GM23338 (cell line): Measurements from ENCODE around the gene LRRIQ3. TPM values are rescaled to one million over a fixed set of nuclear protein-coding genes. Genes with fewer than 3 reads are reported as not detected.

ENCODE experiments used
- ATAC-seq: fragments of 200-7000 bp; cut with Tn5 transposase; 3 replicates; pipeline ENCODE4 v1.9.1; 2020
- DNase-seq: peaks from one replicate; pipeline ENCODE4 v3.0.0-alpha.2; 2015; ENCODE audit warnings: low spot score
- H2AFZ ChIP-seq: fragments of 200-600 bp; sonication (generic); 2 replicates; pipeline ENCODE4 v1.8.0; 2016; ENCODE audit warnings: antibody characterized with exemption, mild to moderate bottlenecking, moderate library complexity
- H3F3A ChIP-seq: fragments of 200-600 bp; sonication (generic); replicated peaks from 2 replicates; pipeline ENCODE4 v1.8.0; 2017; ENCODE audit warnings: antibody characterized with exemption, mixed run types, low read depth
- H3K27ac ChIP-seq: fragments of 200-600 bp; sonication (generic); 2 replicates; pipeline ENCODE4 v1.6.1; 2016; ENCODE audit warnings: low read depth
- H3K27me3 ChIP-seq: fragments of 200-600 bp; sonication (generic); 2 replicates; pipeline ENCODE4 v1.8.0; 2016; ENCODE audit warnings: mild to moderate bottlenecking, mixed run types, moderate library complexity; ENCODE audit not compliant: insufficient read depth
- H3K36me3 ChIP-seq: fragments of 200-600 bp; sonication (generic); 2 replicates; pipeline ENCODE4 v1.8.0; 2016; ENCODE audit warnings: mild to moderate bottlenecking; ENCODE audit not compliant: insufficient read depth
- H3K4me1 ChIP-seq: fragments of 200-600 bp; sonication (generic); 2 replicates; pipeline ENCODE4 v1.8.0; 2016; ENCODE audit warnings: mild to moderate bottlenecking, moderate library complexity; ENCODE audit not compliant: insufficient read depth
- H3K4me2 ChIP-seq: fragments of 200-600 bp; sonication (generic); 2 replicates; pipeline ENCODE4 v1.7.1; 2017; ENCODE audit warnings: mixed run types
- H3K4me3 ChIP-seq: fragments of 200-600 bp; sonication (generic); 2 replicates; pipeline ENCODE4 v1.6.1; 2016; ENCODE audit warnings: mixed run types
- H3K79me2 ChIP-seq: fragments of 200-600 bp; sonication (generic); replicated peaks from 2 replicates; pipeline ENCODE4 v1.8.0; 2017; ENCODE audit warnings: mild to moderate bottlenecking; ENCODE audit not compliant: insufficient read depth
- H3K9me2 ChIP-seq: fragments of 200-600 bp; sonication (generic); 2 replicates; pipeline ENCODE4 v1.8.0; 2017; ENCODE audit not compliant: insufficient read depth
- H4K20me1 ChIP-seq: fragments of 200-600 bp; sonication (generic); replicated peaks from 2 replicates; pipeline ENCODE4 v1.8.0; 2017; ENCODE audit warnings: mild to moderate bottlenecking; ENCODE audit not compliant: insufficient read depth
- H3K27ac Mint-ChIP-seq: 2 replicates; pipeline ENCODE4 v1.8.0; 2020; ENCODE audit warnings: inconsistent platforms, mild to moderate bottlenecking, moderate library complexity, mixed read lengths
- H3K27me3 Mint-ChIP-seq: 3 replicates; pipeline ENCODE4 v1.8.0; 2022; ENCODE audit warnings: low read depth, mild to moderate bottlenecking, moderate library complexity, mixed read lengths, inconsistent platforms; ENCODE audit not compliant: insufficient read depth, poor library complexity
- H3K36me3 Mint-ChIP-seq: 3 replicates; pipeline ENCODE4 v1.8.0; 2021; ENCODE audit warnings: low read depth, mild to moderate bottlenecking, inconsistent platforms, moderate library complexity, mixed read lengths
- H3K4me1 Mint-ChIP-seq: 3 replicates; pipeline ENCODE4 v1.8.0; 2020; ENCODE audit warnings: mild to moderate bottlenecking, inconsistent platforms, mixed read lengths
- H3K4me3 Mint-ChIP-seq: 3 replicates; pipeline ENCODE4 v1.8.0; 2021; ENCODE audit warnings: moderate library complexity, mild to moderate bottlenecking, inconsistent platforms, mixed read lengths
- H3K9me3 Mint-ChIP-seq: 3 replicates; pipeline ENCODE4 v1.8.0; 2020; ENCODE audit warnings: moderate library complexity, mild to moderate bottlenecking, inconsistent platforms, mixed read lengths
- EZH2phosphoT487 ChIP-seq: fragments of 200-600 bp; sonication (generic); IDR thresholded peaks from one replicate; pipeline ENCODE4 v1.8.1; 2018; ENCODE audit warnings: antibody characterized with exemption; ENCODE audit not compliant: unreplicated experiment
- POLR2AphosphoS5 ChIP-seq: IDR thresholded peaks from 2 replicates; pipeline ENCODE4 v1.6.1; 2016; ENCODE audit warnings: antibody characterized with exemption, low read depth
- polyA plus RNA-seq: library from polyadenylated mRNA; unstranded; fragments of >200 nt; fragmentation: Nextera tagmentation; extraction: Ambion mirVana; gene quantifications from 2 replicates; pipeline ENCODE4 v1.2.1, GENCODE V29; 2016
- total RNA-seq: library from RNA; depleted of rRNA; stranded (reverse); fragments of >200 nt; shearing (Covaris generic); gene quantifications from 2 replicates; pipeline ENCODE4 v1.2.3, GENCODE V29; 2014
- TF ChIP-seq, protein P1 (sequence below): IDR thresholded peaks from 2 replicates; pipeline ENCODE4 v1.6.1; 2016; ENCODE audit warnings: antibody characterized with exemption
- TF ChIP-seq, protein P2 (sequence below): IDR thresholded peaks from one replicate; pipeline ENCODE4 v1.6.1; 2018; ENCODE audit warnings: antibody characterized with exemption; ENCODE audit not compliant: unreplicated experiment
- TF ChIP-seq, protein P3 (sequence below), 2 experiments: fragments of 200-600 bp in 1 of 2; sonication (generic) in 1 of 2; conservative IDR thresholded peaks; 2 replicates each; pipeline versions ENCODE4 v1.5.1 to v1.6.1; 2016 to 2017; ENCODE audit warnings: antibody characterized with exemption in 2 of 2, low read depth in 2 of 2, mild to moderate bottlenecking in 2 of 2, moderate library complexity in 1 of 2
- TF ChIP-seq, protein P4 (sequence below): fragments of 250-450 bp; sonication (Bioruptor Pico); IDR thresholded peaks from 2 replicates; pipeline ENCODE4 v1.5.0; 2020; ENCODE audit warnings: mild to moderate bottlenecking, moderate library complexity

LRRIQ3 gene
- total and polyA plus RNA-seq, 2 experiments from 2014 or later: 0.21 to 0.36 TPM

DNA sequence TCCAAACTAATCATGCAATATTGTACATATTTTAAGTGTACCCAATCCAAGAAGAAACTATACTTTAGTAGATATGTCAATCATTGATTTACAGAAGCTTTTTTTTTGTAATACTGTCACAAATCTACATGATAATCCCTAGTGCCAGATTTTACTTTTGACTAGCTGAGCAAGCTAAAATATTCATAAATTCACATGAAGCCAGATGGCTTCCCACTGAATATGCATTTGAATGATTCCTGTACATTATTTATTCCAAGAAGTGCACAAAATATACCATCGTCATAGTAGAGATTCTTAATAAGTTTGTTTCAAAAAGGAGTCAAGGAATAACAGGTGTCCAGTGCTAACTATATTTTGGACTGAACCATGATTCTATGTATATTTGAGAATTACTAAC, 17.3 kb upstream of the LRRIQ3 start (continued):
- TF ChIP-seq, protein P1, sequence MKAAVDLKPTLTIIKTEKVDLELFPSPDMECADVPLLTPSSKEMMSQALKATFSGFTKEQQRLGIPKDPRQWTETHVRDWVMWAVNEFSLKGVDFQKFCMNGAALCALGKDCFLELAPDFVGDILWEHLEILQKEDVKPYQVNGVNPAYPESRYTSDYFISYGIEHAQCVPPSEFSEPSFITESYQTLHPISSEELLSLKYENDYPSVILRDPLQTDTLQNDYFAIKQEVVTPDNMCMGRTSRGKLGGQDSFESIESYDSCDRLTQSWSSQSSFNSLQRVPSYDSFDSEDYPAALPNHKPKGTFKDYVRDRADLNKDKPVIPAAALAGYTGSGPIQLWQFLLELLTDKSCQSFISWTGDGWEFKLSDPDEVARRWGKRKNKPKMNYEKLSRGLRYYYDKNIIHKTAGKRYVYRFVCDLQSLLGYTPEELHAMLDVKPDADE: no peak
- TF ChIP-seq, protein P2, sequence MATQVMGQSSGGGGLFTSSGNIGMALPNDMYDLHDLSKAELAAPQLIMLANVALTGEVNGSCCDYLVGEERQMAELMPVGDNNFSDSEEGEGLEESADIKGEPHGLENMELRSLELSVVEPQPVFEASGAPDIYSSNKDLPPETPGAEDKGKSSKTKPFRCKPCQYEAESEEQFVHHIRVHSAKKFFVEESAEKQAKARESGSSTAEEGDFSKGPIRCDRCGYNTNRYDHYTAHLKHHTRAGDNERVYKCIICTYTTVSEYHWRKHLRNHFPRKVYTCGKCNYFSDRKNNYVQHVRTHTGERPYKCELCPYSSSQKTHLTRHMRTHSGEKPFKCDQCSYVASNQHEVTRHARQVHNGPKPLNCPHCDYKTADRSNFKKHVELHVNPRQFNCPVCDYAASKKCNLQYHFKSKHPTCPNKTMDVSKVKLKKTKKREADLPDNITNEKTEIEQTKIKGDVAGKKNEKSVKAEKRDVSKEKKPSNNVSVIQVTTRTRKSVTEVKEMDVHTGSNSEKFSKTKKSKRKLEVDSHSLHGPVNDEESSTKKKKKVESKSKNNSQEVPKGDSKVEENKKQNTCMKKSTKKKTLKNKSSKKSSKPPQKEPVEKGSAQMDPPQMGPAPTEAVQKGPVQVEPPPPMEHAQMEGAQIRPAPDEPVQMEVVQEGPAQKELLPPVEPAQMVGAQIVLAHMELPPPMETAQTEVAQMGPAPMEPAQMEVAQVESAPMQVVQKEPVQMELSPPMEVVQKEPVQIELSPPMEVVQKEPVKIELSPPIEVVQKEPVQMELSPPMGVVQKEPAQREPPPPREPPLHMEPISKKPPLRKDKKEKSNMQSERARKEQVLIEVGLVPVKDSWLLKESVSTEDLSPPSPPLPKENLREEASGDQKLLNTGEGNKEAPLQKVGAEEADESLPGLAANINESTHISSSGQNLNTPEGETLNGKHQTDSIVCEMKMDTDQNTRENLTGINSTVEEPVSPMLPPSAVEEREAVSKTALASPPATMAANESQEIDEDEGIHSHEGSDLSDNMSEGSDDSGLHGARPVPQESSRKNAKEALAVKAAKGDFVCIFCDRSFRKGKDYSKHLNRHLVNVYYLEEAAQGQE: no peak
- TF ChIP-seq, protein P3, sequence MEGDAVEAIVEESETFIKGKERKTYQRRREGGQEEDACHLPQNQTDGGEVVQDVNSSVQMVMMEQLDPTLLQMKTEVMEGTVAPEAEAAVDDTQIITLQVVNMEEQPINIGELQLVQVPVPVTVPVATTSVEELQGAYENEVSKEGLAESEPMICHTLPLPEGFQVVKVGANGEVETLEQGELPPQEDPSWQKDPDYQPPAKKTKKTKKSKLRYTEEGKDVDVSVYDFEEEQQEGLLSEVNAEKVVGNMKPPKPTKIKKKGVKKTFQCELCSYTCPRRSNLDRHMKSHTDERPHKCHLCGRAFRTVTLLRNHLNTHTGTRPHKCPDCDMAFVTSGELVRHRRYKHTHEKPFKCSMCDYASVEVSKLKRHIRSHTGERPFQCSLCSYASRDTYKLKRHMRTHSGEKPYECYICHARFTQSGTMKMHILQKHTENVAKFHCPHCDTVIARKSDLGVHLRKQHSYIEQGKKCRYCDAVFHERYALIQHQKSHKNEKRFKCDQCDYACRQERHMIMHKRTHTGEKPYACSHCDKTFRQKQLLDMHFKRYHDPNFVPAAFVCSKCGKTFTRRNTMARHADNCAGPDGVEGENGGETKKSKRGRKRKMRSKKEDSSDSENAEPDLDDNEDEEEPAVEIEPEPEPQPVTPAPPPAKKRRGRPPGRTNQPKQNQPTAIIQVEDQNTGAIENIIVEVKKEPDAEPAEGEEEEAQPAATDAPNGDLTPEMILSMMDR (conservative IDR thresholded peaks at IDR 0.05; ENCODE audit: low read depth in 2 of 2): no peak

DNA sequence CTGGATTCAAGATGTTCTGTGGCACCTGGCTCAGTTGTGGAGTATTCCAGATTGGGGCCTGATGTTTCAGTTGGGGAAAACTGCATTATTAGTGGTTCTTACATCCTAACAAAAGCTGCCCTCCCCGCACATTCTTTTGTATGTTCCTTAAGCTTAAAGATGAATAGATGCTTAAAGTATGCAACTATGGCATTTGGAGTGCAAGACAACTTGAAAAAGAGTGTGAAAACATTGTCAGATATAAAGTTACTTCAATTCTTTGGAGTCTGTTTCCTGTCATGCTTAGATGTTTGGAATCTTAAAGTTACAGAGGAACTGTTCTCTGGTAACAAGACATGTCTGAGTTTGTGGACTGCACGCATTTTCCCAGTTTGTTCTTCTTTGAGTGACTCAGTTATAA, 7.3 kb upstream of the LRRIQ3 start:
- Histone ChIP-seq H3K27ac (no peak overlapping the region), H3K9me2 (no peaks in the 10 kb centered on the region), H3K79me2 (no peaks in the 10 kb centered on the region), H3K4me3 (no peak overlapping the region), H3K4me2 (no peak overlapping the region), H3K36me3 (no peaks in the 10 kb centered on the region), H3K4me1 (no peaks in the 10 kb centered on the region), H2AFZ (no peak overlapping the region), H4K20me1 (no peaks in the 10 kb centered on the region), H3K27me3 (no peaks in the 10 kb centered on the region), H3F3A (no peaks in the 10 kb centered on the region)
- peaks cover 3% of the 10 kb centered on the region; the same call in 2 of the 3 replicates for H3K4me1 Mint-ChIP-seq
- H3K27me3 Mint-ChIP-seq: no peaks in the 10 kb centered on the region
- DNase-seq: peak; percentile 1
- ATAC-seq: no peak
- TF ChIP-seq, protein P3 (conservative IDR thresholded peaks at IDR 0.05; ENCODE audit: low read depth in 2 of 2): no peak
- TF ChIP-seq, protein P4, sequence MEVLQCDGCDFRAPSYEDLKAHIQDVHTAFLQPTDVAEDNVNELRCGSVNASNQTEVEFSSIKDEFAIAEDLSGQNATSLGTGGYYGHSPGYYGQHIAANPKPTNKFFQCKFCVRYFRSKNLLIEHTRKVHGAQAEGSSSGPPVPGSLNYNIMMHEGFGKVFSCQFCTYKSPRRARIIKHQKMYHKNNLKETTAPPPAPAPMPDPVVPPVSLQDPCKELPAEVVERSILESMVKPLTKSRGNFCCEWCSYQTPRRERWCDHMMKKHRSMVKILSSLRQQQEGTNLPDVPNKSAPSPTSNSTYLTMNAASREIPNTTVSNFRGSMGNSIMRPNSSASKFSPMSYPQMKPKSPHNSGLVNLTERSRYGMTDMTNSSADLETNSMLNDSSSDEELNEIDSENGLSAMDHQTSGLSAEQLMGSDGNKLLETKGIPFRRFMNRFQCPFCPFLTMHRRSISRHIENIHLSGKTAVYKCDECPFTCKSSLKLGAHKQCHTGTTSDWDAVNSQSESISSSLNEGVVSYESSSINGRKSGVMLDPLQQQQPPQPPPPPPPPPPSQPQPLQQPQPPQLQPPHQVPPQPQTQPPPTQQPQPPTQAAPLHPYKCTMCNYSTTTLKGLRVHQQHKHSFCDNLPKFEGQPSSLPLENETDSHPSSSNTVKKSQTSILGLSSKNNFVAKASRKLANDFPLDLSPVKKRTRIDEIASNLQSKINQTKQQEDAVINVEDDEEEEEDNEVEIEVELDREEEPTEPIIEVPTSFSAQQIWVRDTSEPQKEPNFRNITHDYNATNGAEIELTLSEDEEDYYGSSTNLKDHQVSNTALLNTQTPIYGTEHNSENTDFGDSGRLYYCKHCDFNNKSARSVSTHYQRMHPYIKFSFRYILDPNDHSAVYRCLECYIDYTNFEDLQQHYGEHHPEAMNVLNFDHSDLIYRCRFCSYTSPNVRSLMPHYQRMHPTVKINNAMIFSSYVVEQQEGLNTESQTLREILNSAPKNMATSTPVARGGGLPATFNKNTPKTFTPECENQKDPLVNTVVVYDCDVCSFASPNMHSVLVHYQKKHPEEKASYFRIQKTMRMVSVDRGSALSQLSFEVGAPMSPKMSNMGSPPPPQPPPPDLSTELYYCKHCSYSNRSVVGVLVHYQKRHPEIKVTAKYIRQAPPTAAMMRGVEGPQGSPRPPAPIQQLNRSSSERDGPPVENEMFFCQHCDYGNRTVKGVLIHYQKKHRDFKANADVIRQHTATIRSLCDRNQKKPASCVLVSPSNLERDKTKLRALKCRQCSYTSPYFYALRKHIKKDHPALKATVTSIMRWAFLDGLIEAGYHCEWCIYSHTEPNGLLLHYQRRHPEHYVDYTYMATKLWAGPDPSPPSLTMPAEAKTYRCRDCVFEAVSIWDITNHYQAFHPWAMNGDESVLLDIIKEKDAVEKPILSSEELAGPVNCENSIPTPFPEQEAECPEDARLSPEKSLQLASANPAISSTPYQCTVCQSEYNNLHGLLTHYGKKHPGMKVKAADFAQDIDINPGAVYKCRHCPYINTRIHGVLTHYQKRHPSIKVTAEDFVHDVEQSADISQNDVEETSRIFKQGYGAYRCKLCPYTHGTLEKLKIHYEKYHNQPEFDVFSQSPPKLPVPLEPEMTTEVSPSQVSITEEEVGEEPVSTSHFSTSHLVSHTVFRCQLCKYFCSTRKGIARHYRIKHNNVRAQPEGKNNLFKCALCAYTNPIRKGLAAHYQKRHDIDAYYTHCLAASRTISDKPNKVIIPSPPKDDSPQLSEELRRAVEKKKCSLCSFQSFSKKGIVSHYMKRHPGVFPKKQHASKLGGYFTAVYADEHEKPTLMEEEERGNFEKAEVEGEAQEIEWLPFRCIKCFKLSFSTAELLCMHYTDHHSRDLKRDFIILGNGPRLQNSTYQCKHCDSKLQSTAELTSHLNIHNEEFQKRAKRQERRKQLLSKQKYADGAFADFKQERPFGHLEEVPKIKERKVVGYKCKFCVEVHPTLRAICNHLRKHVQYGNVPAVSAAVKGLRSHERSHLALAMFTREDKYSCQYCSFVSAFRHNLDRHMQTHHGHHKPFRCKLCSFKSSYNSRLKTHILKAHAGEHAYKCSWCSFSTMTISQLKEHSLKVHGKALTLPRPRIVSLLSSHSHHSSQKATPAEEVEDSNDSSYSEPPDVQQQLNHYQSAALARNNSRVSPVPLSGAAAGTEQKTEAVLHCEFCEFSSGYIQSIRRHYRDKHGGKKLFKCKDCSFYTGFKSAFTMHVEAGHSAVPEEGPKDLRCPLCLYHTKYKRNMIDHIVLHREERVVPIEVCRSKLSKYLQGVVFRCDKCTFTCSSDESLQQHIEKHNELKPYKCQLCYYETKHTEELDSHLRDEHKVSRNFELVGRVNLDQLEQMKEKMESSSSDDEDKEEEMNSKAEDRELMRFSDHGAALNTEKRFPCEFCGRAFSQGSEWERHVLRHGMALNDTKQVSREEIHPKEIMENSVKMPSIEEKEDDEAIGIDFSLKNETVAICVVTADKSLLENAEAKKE (CRISPR knock-in tag): no peak
- TF ChIP-seq EZH2phosphoT487 (no peak), POLR2AphosphoS5 (no peak)
- no peaks in the 10 kb centered on the region for H3K9me3 Mint-ChIP-seq
- no peak overlapping the region for H3K27ac Mint-ChIP-seq
- no peaks in the 10 kb centered on the region for H3K36me3 Mint-ChIP-seq
- no peak overlapping the region for H3K4me3 Mint-ChIP-seq
